Stimulated activated CD4-positive, alpha-beta T cell treated with anti-CD3 and anti-CD28 coated beads, Interleukin-12 subunit alpha, Interleukin-12 subunit beta, amount 100 ng/mL, for 4 hours (primary cell): ENCODE results near the gene CCNG2.

Experiments
- DNase-seq: peaks from one replicate; pipeline ENCODE4 v3.0.0-alpha.2; 2020

Gene CCNG2

DNA sequence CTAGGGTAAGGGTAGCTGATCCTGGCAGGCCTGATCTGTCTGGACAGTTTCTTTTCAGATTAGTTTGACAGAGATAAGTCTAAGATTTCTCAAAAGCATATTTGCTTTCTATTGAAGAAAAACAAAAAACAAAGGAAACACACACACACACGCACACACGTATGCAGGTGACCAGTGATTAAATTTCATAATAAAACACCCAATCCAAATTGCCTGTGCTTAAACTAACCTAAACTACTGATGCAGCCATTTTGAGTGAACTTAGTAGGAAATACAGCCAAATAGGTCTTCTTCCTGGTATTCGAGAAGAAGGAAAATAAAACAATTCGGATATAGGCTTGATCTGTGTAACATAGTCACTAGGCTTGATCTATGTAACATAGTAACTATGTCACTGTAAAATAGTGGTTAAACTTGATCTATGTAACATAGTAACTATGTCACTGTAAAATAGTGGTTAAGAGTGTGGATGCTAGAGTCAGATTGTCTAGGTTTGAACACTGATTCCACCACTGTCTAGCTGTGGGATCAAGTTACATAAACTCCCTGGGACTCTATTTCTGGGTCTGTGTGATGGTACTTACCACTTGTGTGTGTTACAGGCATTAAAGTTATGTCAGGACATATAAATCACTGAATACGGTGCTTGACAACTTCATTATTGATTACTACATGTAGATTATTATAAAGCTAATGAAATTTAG is 9.8 kb upstream of the CCNG2 start:
- no peak for DNase-seq

DNA sequence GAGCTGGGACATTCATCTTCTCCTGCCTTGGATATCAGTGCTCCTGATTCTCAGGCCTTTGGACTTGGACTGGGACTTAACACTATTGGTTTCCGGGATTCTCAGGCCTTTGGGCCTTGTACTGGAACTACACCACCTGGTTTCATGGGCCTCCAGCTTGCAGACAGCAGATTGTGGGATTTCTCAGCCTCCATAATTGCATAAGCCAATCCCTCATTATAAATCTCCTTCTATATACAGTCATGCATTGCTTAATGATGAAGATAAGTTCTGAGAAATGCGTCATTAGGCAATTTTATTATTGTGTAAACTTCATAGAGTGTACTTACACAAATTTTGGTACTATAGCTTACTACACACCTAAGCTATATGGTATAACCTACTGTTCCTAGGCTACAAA is 8.9 kb upstream of the CCNG2 start:
- DNase-seq = no peak

DNA sequence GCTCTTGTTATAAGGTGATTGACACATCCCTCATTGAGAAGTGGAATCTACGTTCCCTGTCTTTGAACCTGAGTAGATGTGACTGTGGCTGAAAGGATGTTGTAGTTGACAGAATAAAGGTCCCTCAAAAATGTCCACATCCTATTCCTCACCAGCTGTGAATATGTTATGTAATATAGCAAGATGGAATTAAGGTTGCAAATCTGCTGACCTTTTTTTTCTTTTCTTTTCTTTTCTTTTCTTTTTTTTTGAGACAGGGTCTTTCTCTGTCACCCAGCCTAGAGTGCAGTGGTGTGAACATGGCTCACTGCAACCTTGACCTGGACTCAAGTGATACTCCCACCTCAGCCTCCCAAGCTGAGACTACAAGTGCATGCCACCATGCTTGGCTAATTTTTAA is 7.2 kb upstream of the CCNG2 start:
- no peak for DNase-seq

DNA sequence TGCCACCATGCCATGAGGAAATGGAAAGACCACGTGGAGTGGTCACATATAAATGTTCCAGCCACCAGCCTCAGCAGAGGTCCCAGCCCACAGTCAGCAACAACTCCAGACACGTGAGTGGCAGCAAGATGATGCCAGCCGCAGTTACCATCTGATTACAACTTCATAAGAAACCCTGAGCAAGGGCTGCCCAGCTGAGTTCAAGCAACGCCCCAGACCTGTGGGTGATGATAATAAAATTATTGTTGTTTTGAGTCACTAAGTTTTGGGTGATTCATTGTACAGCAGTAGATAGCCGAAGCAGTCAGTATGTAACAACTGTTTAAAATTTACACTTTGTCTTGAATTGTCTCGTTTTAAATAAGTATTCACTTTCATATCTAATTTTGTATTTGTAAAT is 5.8 kb upstream of the CCNG2 start:
- no peak for DNase-seq

DNA sequence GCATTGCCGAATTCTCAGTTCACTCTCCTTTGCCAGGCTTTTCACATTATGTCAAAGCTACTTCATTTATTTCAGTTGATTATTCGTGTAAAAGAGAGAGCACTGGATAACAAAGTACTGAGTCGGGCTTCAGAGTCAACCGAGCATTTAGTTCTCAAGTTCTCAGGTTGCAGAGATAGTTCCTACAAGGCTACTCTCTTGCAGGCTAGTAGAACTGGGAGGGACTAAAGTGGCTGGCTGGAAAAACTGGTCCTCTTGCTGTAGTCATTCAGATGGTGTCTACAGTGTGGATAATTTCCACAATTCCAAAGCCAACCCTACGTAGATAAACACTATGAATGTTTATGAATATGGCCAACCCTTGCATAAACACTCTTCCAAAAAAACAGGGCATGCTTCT is 4.6 kb upstream of the CCNG2 start:
- DNase-seq = no peak

DNA sequence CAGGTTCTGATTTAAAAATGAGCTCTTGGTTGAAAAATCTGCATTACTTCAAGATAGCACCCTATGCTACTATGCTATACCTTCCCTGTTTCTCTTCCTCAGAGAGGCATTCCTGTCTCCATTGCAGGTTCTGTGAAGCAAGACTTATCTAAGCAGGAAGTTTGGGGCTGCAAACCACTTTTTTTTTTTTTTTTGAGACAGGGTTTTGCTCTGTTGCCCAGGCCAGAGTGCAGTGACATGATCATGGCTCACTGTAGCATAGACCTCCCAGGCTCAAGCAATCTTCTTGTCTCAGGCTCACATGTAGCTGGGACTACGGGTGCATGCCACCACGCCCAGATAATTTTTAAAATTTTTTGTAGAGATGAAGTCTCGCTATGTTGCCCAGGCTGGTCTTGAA is 4.0 kb upstream of the CCNG2 start:
- DNase-seq = no peak

DNA sequence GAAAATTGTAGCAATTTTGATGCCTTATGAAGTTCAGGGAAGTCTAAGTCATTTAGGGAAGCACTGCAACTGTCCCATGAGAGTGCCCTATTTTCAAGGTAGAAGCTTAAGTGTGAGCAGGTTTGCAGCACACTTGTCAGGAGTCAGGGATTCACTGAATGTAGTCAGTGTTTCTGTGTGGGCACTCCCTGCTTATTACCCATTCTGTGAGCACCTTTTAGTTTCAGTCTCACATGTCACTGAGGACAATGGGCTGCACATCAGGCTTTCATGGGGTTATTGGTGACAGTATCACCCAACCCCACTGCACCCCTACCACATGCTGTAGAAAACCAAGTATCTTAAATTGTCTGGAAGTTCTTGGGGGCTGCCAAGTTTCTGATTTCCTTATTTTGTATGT is 2.9 kb upstream of the CCNG2 start:
- no peak for DNase-seq

DNA sequence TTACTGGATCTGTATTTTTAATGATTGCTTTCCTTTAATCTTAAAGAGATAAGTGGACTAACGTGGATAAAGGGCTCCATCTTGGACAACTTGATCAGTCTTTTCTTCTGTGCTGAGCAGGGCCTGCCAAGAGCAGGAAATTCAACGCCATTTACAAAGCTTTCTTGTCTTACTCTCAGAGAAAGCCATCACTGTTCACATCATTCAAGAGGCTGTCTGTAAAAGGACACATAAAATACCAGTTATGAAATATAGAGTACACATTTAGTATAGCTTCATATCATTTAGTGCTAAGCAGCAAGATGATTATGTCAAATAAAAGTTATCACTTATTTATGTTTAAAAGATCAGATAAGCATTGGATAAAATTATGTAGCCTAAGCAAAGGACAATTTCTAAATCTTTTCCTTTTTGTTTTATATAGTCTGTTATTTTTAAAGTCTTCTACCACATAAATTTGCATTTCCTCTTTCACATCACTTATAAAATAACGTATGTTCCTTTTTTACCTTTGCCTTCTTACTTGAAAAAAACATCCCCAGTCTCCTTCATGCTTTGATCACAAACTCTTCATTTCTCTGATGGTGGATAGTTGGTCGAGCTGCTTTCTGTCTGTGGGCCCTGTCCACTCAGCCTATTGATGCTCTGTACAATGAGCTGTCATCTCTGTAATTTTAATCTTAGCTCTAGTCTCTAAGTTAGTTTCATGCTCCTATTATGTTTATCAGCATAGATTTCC is 2.1 kb upstream of the CCNG2 start:
- no peak for DNase-seq

DNA sequence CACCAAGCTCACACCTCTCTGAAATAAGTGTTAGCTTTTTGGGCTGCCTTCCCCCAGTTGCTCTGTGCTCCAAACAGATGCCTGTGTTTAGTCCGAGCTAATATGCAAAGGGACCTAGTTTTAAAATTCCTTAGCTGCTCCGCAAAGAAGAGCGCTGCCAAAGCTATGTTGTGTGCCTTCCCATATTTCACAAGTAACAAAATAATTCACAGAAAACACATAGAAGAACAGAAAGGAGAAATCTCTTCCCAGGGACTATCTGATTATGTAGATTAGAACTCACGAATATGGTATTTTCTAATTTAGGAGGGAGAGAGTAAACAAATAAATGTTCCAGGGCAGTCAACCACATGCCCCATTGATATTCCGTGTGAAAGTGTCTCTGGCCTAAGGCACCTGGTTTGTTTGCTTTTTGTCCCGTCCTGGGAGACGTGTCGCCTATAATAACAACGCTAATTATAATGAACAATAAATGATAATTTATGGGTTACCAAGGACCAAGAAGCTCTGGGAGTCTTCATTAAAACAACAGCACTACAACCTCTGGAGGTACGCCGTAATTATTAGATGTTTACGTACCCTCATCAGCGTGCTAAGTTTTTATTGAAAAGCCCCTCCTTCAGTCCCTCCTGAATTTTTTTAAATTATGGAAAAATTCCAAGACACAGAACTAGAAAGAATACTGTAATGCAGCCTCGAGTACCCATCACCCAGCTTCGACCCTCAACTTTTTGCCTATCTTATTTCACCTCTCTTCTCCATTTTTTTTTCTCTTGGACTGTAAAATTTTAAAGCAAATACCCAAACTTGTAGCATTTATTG is 1.2 kb upstream of the CCNG2 start:
- no peak for DNase-seq

DNA sequence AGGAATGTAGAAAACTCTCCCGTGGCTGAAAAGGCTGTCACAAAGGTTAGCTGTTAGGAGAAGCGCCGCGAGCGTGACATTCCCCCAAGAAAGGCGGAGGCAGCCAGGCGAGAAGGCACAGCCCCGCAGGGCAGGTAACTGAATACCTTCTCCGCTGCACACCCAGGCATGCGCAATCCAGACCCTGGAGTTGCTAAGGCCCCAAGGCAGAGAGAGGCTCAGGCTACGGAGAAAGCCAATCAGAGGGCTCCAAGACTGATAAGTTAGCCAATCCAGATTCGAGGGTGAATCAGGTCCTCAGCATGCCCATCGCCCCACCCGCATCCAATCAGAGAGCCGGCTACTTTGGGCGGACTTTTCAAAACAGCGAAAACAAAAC is 485 bp upstream of the CCNG2 start:
- DNase-seq = peak; percentile 83

DNA sequence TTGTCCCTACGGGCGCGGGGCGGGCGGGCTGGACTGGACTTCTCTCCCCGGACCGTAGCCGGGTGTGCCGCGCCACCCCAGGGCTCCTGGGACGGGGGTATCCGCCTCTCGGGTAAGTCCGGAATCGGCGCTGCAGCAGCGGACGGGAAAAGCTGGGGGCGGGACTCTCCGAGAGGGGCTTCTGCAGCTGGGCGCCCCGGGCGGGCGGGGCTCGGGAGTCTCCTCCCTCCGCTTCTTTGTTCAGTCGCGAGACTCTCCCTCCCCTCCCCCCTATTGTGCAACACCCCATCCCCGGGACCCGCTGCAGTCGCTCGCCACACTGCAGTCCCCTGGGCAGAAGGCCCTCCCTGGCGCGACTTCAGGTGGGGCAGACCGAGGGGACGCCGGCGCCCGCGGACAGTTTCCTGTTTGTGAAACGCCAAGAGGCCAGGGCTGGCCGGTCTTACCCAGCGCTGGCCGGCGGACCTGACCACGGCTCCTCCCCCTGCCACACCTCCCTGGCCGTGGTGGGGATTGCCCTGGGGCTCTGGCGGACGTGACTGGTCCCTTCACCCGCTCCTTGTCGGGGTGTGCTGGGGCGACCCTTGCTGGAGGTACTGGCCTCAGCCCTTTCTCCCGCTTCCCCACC is 966 bp downstream of the CCNG2 start:
- peak; percentile 52 for DNase-seq

DNA sequence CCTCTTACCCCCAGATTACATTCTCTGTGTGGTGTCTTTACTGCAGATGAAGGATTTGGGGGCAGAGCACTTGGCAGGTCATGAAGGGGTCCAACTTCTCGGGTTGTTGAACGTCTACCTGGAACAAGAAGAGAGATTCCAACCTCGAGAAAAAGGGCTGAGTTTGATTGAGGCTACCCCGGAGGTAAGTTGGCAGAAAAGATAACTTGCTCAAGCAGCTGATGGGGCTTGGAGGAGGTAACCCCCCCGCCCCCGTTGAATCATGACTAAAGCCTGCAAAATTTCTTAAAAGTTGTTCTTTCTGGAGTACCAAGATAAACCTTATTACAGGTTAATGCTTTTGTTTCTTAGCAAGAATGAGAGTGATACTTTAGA is 1.5 kb downstream of the CCNG2 start:
- no peak for DNase-seq

DNA sequence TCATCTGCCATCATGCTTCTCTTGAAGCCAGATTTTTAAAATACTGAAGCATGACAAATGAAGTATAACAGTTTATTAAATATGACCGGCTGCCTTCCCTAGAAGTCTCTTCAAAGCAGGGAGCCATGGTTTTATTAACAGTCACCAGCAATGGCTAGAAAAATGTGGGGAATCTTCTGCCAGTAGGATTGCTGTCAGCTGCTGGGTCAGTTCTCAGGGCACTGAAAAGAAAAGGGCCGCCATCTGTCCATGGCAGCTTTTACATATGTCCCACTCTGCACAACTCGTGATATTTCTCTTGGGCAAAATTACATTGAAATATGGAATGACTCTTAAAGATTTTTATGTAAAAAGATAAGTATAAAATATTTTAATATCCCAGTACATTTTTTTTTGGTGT is 2.8 kb downstream of the CCNG2 start:
- no peak for DNase-seq

DNA sequence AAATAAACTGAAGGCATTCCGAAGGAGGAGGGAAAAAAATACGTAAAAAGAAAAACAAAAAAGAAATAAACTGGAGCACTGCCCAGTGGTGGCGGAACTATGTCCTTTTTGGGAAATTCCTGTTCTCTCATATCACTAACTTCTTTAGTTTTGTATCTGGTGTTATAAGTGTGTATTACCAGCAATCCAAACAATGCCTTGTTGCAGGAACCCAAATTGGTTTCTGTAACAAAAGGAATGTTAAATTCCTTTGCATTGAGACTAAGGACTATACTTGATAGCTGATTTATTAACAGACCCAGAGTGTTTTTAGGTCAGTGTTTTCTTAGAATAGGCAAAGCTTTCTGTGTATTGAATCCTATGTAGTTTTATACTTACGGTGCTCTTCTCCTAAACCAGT is 6.6 kb downstream of the CCNG2 start:
- no peak for DNase-seq

DNA sequence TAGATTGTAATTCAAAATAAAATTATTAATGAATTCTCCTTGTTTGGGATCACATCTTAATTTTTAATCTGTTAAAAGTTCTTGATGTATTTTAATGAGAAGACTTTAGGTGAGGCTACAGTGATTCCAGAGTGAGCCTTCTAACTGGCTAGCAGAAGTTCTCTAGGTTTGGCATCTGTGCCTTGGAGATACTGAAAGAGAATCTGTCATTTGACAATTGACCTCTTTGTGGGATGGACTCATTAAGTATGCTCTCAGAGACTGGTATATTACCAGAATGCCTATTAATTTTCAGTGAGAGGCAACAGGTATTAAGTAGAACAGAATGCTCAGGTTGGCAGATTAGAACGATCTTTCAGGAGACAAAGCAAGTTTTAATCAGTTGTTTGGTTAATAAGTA is 10.2 kb downstream of the CCNG2 start:
- DNase-seq = no peak

DNA sequence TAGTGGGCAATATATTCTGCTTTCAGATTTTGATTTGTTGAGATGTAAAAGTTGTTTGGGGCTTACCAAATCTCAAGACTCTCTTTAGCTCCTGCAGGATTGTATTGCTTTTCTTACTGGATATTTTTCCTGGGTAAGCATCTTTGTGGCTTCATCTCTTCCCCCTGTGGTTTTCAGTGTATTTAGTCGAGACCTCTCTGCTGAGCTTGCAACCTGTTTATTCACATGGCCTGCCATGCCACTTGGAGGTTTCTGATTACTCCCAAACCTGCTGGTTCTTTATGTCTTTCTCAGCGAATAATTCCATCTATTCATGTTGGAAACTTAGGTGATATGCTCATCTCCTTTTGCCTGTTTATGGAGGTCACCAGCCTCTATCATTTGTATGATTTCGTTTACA is 10.9 kb downstream of the CCNG2 start:
- DNase-seq = no peak

DNA sequence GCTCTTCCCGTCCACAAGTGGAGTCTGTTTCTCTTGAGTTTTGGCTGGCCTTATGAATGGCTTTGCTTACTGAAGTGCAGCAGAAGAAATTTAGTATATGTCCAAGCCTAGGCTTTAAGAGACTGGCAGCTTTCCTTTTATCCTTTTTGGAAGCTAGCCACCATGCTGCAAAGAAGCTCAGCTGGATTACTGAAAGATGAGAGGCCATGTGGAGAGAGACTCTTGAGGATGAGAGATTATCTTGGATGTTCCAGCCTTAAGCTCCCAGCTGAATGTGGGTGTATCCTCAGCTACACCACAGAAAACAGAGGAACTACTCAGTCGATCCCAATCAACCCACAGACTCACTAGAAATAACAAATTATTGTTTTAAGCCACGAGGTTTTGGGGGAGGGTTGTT is 12.5 kb downstream of the CCNG2 start:
- no peak for DNase-seq

DNA sequence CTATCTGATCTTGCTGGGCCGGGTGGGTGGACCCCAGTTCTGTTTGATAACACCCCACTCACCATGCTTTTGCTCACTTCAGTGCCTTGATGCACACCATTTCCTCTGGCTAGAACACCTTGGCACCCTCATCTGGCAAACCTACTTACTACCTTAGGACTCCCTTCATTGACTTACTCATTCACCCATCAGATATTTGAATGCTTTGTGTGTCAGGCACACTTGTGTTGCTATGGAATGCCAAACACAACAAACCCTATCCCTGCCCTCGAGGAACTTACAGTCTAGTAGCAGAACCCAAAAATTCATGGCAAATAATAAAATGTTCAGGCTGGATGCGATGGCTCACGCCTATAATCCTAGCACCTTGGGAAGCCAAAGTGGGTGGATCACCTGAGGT is 13.9 kb downstream of the CCNG2 start:
- DNase-seq = no peak

DNA sequence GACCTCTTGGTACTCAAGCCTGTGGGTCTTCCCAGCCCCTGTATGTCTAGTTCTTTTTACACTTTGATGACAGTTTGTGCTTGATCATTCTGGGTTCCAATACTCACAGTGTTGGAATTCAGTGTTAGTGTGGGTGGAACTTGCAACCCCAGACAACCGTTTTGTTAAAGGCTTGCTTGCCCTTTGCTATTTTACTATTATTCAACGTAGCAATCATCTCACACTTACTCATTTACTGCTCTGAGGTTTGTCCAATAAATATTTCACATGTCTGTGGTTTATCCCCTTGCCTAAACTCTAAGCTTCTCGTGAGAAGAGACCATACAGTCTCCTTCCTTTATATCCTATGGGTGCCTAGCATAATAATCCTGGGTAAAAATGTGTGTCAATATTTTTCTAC is 15.3 kb downstream of the CCNG2 start:
- no peak for DNase-seq

DNA sequence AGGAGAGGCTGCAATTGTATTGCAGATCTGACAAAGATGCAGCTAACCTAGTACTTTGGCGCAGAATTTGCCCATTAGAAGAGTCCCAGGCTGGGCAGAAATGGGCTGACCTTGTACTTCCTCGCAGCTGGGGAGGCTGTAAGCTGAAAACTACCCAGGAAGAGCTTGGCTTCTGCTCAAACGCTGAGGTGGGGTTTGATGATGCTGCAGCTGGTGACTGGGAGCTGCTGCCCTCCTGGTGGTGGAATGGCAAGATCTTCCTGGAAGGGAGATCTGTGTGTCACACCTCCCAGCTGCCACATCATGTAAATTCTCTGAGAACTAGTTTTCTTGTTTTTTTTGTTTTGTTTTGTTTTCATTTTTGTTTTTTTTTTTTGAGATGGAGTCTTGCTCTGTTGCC is 17.4 kb downstream of the CCNG2 start:
- no peak for DNase-seq

DNA sequence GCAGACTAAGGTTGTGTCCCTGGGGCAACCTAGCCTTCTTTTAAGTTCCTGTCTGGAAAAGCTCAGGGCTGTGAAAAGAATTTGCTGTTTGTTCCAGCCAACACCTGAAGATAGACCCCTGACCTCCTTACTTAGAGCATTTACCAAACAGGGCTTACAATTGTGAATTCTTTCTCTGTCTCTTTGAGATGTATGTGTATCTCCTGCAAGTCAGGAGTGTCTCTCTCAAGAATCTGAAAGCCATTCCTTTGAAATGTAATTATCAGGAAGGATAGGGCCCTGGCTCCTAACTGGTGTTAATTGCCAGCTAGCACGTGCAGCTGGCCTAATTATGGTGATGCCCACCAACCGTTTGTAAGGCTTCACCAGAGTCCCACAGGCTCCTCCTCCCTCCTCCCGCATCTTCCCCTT is 18.2 kb downstream of the CCNG2 start:
- no peak for DNase-seq

DNA sequence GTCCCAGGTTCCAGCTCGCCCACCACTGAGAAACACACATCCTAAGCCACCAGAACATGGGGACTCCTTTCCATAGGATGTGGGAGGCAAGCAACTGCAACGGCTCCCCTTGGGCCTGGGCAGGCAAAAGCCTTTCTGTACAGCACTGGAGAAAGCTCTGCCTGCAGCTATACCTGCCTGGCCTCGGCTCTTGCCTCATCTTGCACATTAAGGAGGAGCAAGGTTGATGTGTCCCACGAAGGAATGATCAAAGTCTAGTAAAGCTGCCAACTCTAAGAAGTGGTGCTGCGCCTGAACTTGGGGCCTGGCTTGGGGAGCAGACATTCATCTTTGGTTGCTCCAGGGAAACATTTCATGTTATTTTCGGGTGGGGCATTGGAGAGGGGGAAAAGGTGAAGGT is 19.6 kb downstream of the CCNG2 start:
- DNase-seq = no peak

DNA sequence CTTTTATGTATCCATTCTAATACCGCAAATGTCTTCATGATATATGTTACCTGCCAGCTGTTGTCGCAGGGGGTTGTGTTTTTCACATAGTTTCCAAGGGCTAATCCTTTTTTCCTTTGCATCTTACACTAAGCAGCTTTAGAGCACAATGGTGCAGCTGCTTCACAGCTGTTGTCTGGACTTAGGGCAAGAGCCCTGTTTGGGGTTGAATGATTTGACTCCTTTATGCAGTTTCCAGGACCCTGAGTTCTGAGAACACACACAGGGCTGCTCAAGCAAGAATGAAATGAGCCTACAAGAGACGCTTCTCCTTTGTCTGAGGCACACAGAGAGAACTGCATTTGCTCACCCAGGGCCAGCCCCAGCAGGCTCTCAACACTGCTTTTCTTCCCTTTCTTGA is 20.2 kb downstream of the CCNG2 start:
- no peak for DNase-seq

DNA sequence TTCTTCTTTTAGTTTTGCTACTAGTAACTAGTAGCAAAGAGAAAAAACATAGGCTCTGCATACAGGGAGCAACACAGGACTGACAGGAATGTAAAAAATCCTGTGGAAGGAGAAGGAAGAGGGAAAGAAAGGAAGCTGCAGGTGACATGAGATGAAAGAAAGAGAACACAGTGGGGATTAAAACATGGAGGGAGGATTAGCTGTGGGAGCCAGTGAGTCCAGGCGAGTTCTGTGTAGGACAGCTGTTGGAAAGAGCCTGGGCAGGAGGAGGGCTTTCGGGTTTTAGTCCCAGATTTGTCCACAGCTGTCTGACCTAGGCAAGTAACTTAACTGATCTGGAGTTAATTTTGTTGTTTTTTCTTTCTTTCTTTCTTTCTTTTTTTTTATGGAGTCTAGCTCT is 21.6 kb downstream of the CCNG2 start:
- no peak for DNase-seq
